ENCODE measurements around the gene PRRG3. TPM values are rescaled to one million over a fixed set of nuclear protein-coding genes. Genes with fewer than 3 reads are reported as not detected.

The PRRG3 gene
- polyA plus RNA-seq, 3 donors, result not detected

GRCh38 chrX:151688695-151689094 lies 6.6 kb upstream of the PRRG3 start:
- Histone ChIP-seq H3K79me2 (ENCODE audit: insufficient read depth, low read length) (no peaks in the 10 kb centered on the region), H3K9me3 (replicated peaks in 1 of 2; ENCODE audit: control insufficient read depth in 1 of 2, insufficient read depth in 1 of 2, low read length in 2 of 2) (no peaks in the 10 kb centered on the region), H2AFZ (ENCODE audit: insufficient read depth, low read depth, low read length, poor library complexity, severe bottlenecking) (no peak overlapping the region), H3K9ac (ENCODE audit: insufficient read depth, low read length, poor library complexity, severe bottlenecking) (no peak overlapping the region), H3K4me2 (replicated peaks; ENCODE audit: extremely low read depth, low read length, poor library complexity, severe bottlenecking) (no peak overlapping the region), H3K36me3 (replicated peaks in 1 of 2; ENCODE audit: control insufficient read depth in 1 of 2, insufficient read depth in 2 of 2, low read length in 2 of 2) (no peaks in the 10 kb centered on the region), H3K4me1 (ENCODE audit: control insufficient read depth in 1 of 2, insufficient read depth in 2 of 2, low read length in 2 of 2) (no peaks in the 10 kb centered on the region), H4K20me1 (ENCODE audit: insufficient read depth, low read length) (no peaks in the 10 kb centered on the region), H3K4me3 (replicated peaks in 1 of 3; ENCODE audit: low read depth in 2 of 3, low read length in 3 of 3) (no peak overlapping the region), H3K27ac (ENCODE audit: low read depth in 1 of 2, low read length in 2 of 2) (no peak overlapping the region), H3K27me3 (ENCODE audit: control insufficient read depth in 2 of 2, insufficient read depth in 2 of 2, low read length in 2 of 2) (peaks cover 2 to 5% of the 10 kb centered on the region in 2 donors)
- Mint-ChIP-seq H3K27ac (no peak overlapping the region), H3K9me3 (no peaks in the 10 kb centered on the region), H3K4me3 (no peak overlapping the region), H3K36me3 (no peaks in the 10 kb centered on the region), H3K4me1 (no peaks in the 10 kb centered on the region), H3K27me3 (ENCODE audit: low read depth in 3 of 3) (peaks cover 2 to 9% (median 7%) of the 10 kb centered on the region in 3 donors)
- no peak for DNase-seq
- no peak for TF ChIP-seq CTCF (IDR thresholded peaks at IDR 0.05)
- intact Hi-C loops (cut with micrococcal nuclease), result no loop called here

GRCh38 chrX:151692825-151693224 lies 2.4 kb upstream of the PRRG3 start:
- Histone ChIP-seq H3K27me3 (ENCODE audit: control insufficient read depth in 2 of 2, insufficient read depth in 2 of 2, low read length in 2 of 2) (peaks cover 0 to 7% of the 10 kb centered on the region in 2 donors), H3K36me3 (replicated peaks in 1 of 2; ENCODE audit: control insufficient read depth in 1 of 2, insufficient read depth in 2 of 2, low read length in 2 of 2) (no peaks in the 10 kb centered on the region), H3K4me3 (replicated peaks in 1 of 3; ENCODE audit: low read depth in 2 of 3, low read length in 3 of 3) (no peak overlapping the region), H3K4me1 (ENCODE audit: control insufficient read depth in 1 of 2, insufficient read depth in 2 of 2, low read length in 2 of 2) (no peaks in the 10 kb centered on the region), H3K27ac (ENCODE audit: low read depth in 1 of 2, low read length in 2 of 2) (no peak overlapping the region), H4K20me1 (ENCODE audit: insufficient read depth, low read length) (no peaks in the 10 kb centered on the region), H2AFZ (ENCODE audit: insufficient read depth, low read depth, low read length, poor library complexity, severe bottlenecking) (no peak overlapping the region), H3K9me3 (replicated peaks in 1 of 2; ENCODE audit: control insufficient read depth in 1 of 2, insufficient read depth in 1 of 2, low read length in 2 of 2) (no peaks in the 10 kb centered on the region), H3K4me2 (replicated peaks; ENCODE audit: extremely low read depth, low read length, poor library complexity, severe bottlenecking) (no peak overlapping the region), H3K79me2 (ENCODE audit: insufficient read depth, low read length) (no peaks in the 10 kb centered on the region), H3K9ac (ENCODE audit: insufficient read depth, low read length, poor library complexity, severe bottlenecking) (no peak overlapping the region)
- no peak overlapping the region for H3K27ac Mint-ChIP-seq
- H3K27me3 Mint-ChIP-seq (ENCODE audit: low read depth in 3 of 3), result peaks cover 9 to 26% (median 17%) of the 10 kb centered on the region in 3 donors
- 94% methylated on average over 2 of the region's 6 CpGs for WGBS (ENCODE audit: insufficient coverage)
- no peak overlapping the region for H3K4me3 Mint-ChIP-seq
- no peaks in the 10 kb centered on the region for H3K4me1 Mint-ChIP-seq
- H3K36me3 Mint-ChIP-seq, result no peaks in the 10 kb centered on the region
- no peak for TF ChIP-seq CTCF (IDR thresholded peaks at IDR 0.05)
- intact Hi-C loops (cut with micrococcal nuclease), result no loop called here
- peaks cover 0 to 12% (median 4%) of the 10 kb centered on the region in 7 donors for H3K9me3 Mint-ChIP-seq
- DNase-seq, result no peak

All from CD14-positive monocyte (primary cell).